Thymus (tissue), 11 donors: ENCODE data around the gene FERMT2. TPM values are rescaled to one million over a fixed set of nuclear protein-coding genes. Genes with fewer than 3 reads are reported as not detected.
A peak's percentile ranks its signal among the peaks of the same experiment; 100 is the strongest.

Experiments used
- DNase-seq, 9 donors: peaks; one replicate each; pipeline ENCODE4 v3.0.0-alpha.2; 2013; ENCODE audit warnings: low spot score in 9 of 9, low read depth in 6 of 9, missing footprints in 1 of 9
- H3K27ac ChIP-seq, 2 donors: one replicate each; pipeline ENCODE4 v1.5.1; 2013; ENCODE audit warnings: control low read depth in 1 of 2, low read depth in 1 of 2, low read length in 1 of 2, mild to moderate bottlenecking in 1 of 2, moderate library complexity in 1 of 2
- H3K27me3 ChIP-seq, 2 donors: one replicate each; pipeline ENCODE4 v1.5.1; 2013; ENCODE audit warnings: low read length in 1 of 2; ENCODE audit not compliant: control insufficient read depth in 2 of 2, insufficient read depth in 1 of 2
- H3K36me3 ChIP-seq, 2 donors: one replicate each; pipeline ENCODE4 v1.5.1; 2013; ENCODE audit warnings: low read length in 1 of 2, mild to moderate bottlenecking in 1 of 2, moderate library complexity in 1 of 2; ENCODE audit not compliant: control insufficient read depth in 2 of 2, insufficient read depth in 2 of 2
- H3K4me1 ChIP-seq, 2 donors: one replicate each; pipeline ENCODE4 v1.5.1; 2013; ENCODE audit warnings: low read length in 2 of 2; ENCODE audit not compliant: control insufficient read depth in 2 of 2, insufficient read depth in 2 of 2
- H3K4me3 ChIP-seq, 2 donors: one replicate each; pipeline ENCODE4 v1.5.1; 2013; ENCODE audit warnings: low read length in 2 of 2, control low read depth in 1 of 2, mild to moderate bottlenecking in 1 of 2
- H3K9me3 ChIP-seq, 2 donors: one replicate each; pipeline ENCODE4 v1.5.1; 2013; ENCODE audit warnings: low read length in 1 of 2, mild to moderate bottlenecking in 1 of 2; ENCODE audit not compliant: control insufficient read depth in 2 of 2, insufficient read depth in 1 of 2
- WGBS: extraction: QIAGEN DNeasy Blood & Tissue Kit; methylation state at CpG from one replicate; pipeline ENCODE4 v1.1.7; 2013; 5-methylcytosine and 5-hydroxymethylcytosine counted together
- polyA plus RNA-seq: library from polyadenylated mRNA; stranded (reverse); fragments of 200-250 nt; gene quantifications from one replicate; pipeline ENCODE4 v1.2.3, GENCODE V29; 2013
- total RNA-seq: library from RNA; stranded (reverse); fragments of 120-200 nt; gene quantifications from one replicate; pipeline ENCODE4 v1.2.4, GENCODE V29; 2013
- donor health status: healthy.

The FERMT2 gene
- total and polyA plus RNA-seq, 2 donors, result 10.8 to 21.2 TPM

GRCh38 chr14:52852810-52853521 lies 97.9 kb downstream of the FERMT2 start:
- H3K27me3 ChIP-seq, result no peaks in the 10 kb centered on the region
- H3K4me3 ChIP-seq, result no peak overlapping the region
- H3K4me1 ChIP-seq, result no peaks in the 10 kb centered on the region
- no peaks in the 10 kb centered on the region for H3K36me3 ChIP-seq
- DNase-seq, result no peak
- WGBS, result 94% methylated on average over 2 of the region's 2 CpGs
- H3K27ac ChIP-seq, result no peak overlapping the region
- H3K9me3 ChIP-seq, result no peaks in the 10 kb centered on the region

DNA sequence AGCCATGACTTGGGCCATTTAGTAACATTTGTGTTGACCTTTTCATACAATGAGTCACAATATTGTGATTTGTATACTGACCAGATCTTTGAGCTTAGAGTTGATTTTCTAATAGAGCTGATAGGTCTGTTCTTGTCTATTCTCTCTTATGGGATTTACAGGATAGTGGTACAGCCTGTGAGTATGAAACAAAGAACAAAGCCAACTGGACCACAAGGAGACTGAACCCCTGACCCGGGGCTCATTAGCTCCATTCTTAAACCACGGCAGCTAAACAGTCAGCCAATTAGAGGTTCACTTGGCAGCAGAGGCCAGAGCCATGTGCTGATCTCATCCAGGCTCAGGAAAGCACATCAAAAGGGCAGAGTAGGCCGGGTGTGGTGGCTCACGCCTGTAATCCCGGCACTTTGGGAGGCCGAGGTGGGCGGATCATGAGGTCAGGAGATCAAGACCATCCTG lies 100.4 kb downstream of the FERMT2 start:
- WGBS, result 98% methylated on average over 7 of the region's 7 CpGs
- no peaks in the 10 kb centered on the region for H3K27me3 ChIP-seq
- H3K36me3 ChIP-seq, result no peaks in the 10 kb centered on the region
- DNase-seq, result no peak
- H3K27ac ChIP-seq, result no peak overlapping the region
- no peaks in the 10 kb centered on the region for H3K4me1 ChIP-seq
- no peak overlapping the region for H3K4me3 ChIP-seq
- no peaks in the 10 kb centered on the region for H3K9me3 ChIP-seq

DNA sequence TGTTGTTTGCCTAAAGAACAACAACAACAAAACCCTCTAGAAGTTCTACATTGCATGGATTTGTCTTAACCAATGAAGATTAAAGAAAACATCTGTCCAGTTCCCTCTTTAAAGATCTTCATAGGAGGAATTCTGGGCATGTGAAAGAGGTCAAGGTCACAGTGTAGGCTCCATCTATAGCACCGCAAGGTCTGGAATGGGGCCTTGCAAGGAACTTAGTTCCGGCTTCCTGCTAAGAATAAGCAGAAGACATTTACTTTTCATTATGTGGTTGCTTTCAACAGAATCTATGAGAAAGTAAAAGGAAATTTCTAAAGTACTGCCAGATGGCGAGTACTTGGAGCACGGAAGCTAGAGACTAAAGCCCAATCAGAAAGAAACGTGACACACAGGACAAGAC lies 102.2 kb downstream of the FERMT2 start:
- Histone ChIP-seq H3K4me3 (no peak overlapping the region), H3K27me3 (no peaks in the 10 kb centered on the region), H3K36me3 (no peaks in the 10 kb centered on the region), H3K9me3 (no peaks in the 10 kb centered on the region), H3K27ac (no peak overlapping the region), H3K4me1 (no peaks in the 10 kb centered on the region)
- WGBS, result 93% methylated on average over 5 of the region's 5 CpGs
- DNase-seq, result no peak

DNA sequence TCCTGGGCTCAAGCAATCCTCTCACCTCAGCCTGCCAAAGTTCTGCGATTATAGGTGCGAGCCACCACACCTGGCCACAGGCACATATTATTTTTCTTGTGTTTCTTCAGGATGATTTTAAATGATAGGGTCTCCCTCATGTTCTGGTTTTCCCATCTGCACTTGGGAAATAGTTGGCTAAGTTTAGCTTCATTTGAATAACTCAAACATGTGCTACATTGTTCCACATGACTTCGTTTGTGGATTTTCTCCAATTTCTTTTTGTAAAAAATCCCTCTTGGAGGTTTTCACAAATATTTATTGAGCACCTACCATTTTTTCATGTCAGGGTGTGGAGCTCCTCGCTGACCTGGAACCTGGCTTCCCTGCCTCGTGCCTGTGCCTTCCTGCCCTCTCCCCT lies 104.3 kb downstream of the FERMT2 start:
- Histone ChIP-seq H3K27me3 (no peaks in the 10 kb centered on the region), H3K9me3 (no peaks in the 10 kb centered on the region), H3K4me1 (no peaks in the 10 kb centered on the region), H3K4me3 (no peak overlapping the region), H3K27ac (no peak overlapping the region), H3K36me3 (no peaks in the 10 kb centered on the region)
- WGBS, result 88% methylated on average over 5 of the region's 5 CpGs
- DNase-seq, result no peak

GRCh38 chr14:52845081-52845480 lies 105.8 kb downstream of the FERMT2 start:
- Histone ChIP-seq H3K4me3 (no peak overlapping the region), H3K9me3 (no peaks in the 10 kb centered on the region), H3K27me3 (no peaks in the 10 kb centered on the region), H3K36me3 (no peaks in the 10 kb centered on the region), H3K27ac (peak overlapping the region in 1 of 2 donors; percentile 8), H3K4me1 (no peaks in the 10 kb centered on the region)
- DNase-seq, result no peak
- WGBS, result 96% methylated on average over 5 of the region's 5 CpGs

DNA sequence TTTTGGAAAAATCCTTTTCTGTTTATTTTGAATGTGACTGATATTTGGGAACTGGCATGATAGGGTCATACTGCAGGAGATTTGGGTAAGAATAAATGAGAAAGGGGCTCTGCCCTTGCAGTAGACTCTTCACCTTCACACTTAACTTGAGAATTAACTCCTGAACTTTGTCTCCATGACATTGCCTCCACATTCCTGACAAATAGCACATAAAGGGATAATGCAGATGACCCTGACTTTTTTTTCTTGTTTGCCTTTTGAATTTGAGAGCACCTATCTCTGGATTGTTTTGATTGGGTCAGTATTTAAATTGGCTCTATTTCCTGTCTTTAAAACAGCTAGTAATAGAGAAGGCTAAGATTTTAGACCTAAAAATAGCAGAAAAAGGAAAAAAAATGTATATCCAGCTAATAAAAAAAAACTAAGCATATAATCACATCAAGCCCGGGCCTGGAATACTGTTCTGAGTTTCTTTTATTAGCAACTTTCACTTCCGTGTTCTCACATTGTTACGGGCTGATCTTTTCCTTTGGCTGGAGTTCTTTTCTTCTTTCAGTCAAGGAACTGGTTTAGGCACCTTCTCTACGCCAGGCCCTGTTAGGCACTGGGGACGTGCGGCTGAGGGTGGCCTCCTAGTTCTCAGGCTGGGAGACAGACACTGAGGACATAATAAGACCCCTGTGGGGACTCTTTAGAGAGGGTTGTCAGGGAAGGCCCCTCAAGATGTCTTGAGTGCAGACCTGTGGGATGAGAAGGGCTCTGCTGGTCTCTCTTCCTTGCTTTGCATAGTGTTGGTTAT lies 106.4 kb downstream of the FERMT2 start:
- Histone ChIP-seq H3K27me3 (no peaks in the 10 kb centered on the region), H3K4me3 (no peak overlapping the region), H3K4me1 (no peaks in the 10 kb centered on the region), H3K36me3 (no peaks in the 10 kb centered on the region), H3K9me3 (no peaks in the 10 kb centered on the region), H3K27ac (peak overlapping the region in 1 of 2 donors; percentile 8)
- no peak for DNase-seq
- WGBS, result 88% methylated on average over 6 of the region's 6 CpGs

DNA sequence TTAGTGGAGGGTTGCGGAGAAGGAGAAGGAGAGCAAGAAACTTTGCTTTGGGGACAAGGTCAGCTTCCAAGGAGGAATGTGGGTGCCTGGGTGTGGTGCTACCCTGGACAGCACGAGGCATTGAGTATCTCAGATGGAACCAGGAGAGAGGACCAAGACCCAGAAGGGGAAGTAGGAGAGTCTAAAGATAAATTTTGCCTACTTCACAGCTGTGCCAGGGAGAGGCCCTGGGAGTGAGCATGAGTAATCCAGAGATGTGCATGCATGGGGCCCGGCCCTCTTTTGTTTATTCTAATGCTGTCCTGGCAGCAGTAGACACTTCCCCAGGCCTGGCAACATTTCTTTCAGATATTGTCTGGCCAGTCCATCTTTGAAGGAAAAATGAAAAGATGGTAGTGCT lies 110.0 kb downstream of the FERMT2 start:
- no peak for DNase-seq
- 79% methylated on average over 3 of the region's 3 CpGs for WGBS
- H3K27me3 ChIP-seq, result no peaks in the 10 kb centered on the region
- no peaks in the 10 kb centered on the region for H3K36me3 ChIP-seq
- H3K4me3 ChIP-seq, result no peak overlapping the region
- H3K9me3 ChIP-seq, result no peaks in the 10 kb centered on the region
- H3K27ac ChIP-seq, result no peak overlapping the region
- H3K4me1 ChIP-seq, result no peaks in the 10 kb centered on the region

- WGBS, result 96% methylated on average over 7 of the region's 7 CpGs
- DNase-seq, result no peak
These were observed 113.4 kb downstream of the FERMT2 start for GRCh38 chr14:52837451-52837850.

DNA sequence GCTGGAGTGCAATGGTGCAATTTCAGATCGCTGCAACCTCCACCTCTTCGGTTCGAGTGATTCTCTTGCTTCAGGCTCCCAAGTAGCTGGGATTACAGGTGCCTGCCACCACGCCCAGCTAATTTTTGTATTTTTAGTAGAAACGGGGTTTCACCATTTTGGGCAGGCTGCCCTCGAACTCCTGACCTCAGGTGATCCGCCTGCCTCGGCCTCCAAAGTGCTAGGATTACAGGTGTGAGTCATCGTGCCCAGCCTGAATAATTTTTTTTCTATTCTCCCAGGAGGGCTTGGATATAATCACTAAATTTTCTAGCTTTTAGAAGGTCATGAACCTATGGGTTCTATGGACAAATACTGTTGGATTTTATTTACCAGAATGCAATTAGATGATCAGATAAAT lies 114.8 kb downstream of the FERMT2 start:
- no peak overlapping the region for H3K27ac ChIP-seq
- H3K9me3 ChIP-seq, result no peaks in the 10 kb centered on the region
- H3K4me3 ChIP-seq, result no peak overlapping the region
- H3K4me1 ChIP-seq, result no peaks in the 10 kb centered on the region
- no peaks in the 10 kb centered on the region for H3K27me3 ChIP-seq
- 96% methylated on average over 9 of the region's 9 CpGs for WGBS
- no peaks in the 10 kb centered on the region for H3K36me3 ChIP-seq
- DNase-seq, result no peak

More at GRCh38 chr14:52837451-52837850, 113.4 kb downstream of the FERMT2 start:
- no peaks in the 10 kb centered on the region for H3K36me3 ChIP-seq
- H3K27ac ChIP-seq, result no peak overlapping the region
- H3K27me3 ChIP-seq, result no peaks in the 10 kb centered on the region
- H3K4me1 ChIP-seq, result no peaks in the 10 kb centered on the region
- H3K9me3 ChIP-seq, result no peaks in the 10 kb centered on the region
- no peak overlapping the region for H3K4me3 ChIP-seq
